H1 (cell line): Measurements from ENCODE around the gene CSNK2B. TPM values are rescaled to one million over a fixed set of nuclear protein-coding genes. Genes with fewer than 3 reads are reported as not detected.

Experiments
- BACH1 ChIP-seq: IDR thresholded peaks from 2 replicates; pipeline ENCODE4 v1.6.1; 2012; ENCODE audit warnings: low read length, improper control_type of control experiment
- EP300 ChIP-seq, 2 experiments: IDR thresholded peaks; 1 replicate in 1 of 2; 2 replicates in 1 of 2; pipeline ENCODE4 v1.6.1; 2011 to 2012; ENCODE audit warnings: low read depth in 2 of 2, low read length in 2 of 2, mild to moderate bottlenecking in 2 of 2, borderline replicate concordance in 1 of 2, inconsistent platforms in 1 of 2, moderate library complexity in 1 of 2
- GABPA ChIP-seq: IDR thresholded peaks from 2 replicates; pipeline ENCODE4 v1.6.1; 2011; ENCODE audit warnings: mild to moderate bottlenecking, low read length, moderate library complexity, borderline replicate concordance; ENCODE audit not compliant: insufficient read depth
- HDAC2 ChIP-seq, 2 experiments: fragments of 300-600 bp in 1 of 2; sonication (generic) in 1 of 2; IDR thresholded peaks; 2 replicates each; pipeline ENCODE4 v1.6.1; 2011 to 2012; ENCODE audit warnings: low read depth in 2 of 2, low read length in 2 of 2, mild to moderate bottlenecking in 2 of 2, moderate library complexity in 2 of 2, borderline replicate concordance in 1 of 2, inconsistent platforms in 1 of 2
- YY1 ChIP-seq: IDR thresholded peaks from 2 replicates; pipeline ENCODE4 v1.6.1; 2011; ENCODE audit warnings: low read depth, mild to moderate bottlenecking, low read length
- polyA plus RNA-seq, 7 experiments: library from polyadenylated mRNA; depleted of rRNA in 3 of 7; stranded (reverse) in 5 of 7; unstranded in 2 of 7; fragments of >200 nt in 5 of 7; fragments of 200-250 nt in 2 of 7; gene quantifications; 1 replicate in 5 of 7; 2 replicates in 1 of 7; 4 replicates in 1 of 7; pipeline versions ENCODE4 v1.2.1 to v1.2.3, GENCODE V29; 2011 to 2013; ENCODE audit warnings: missing spikeins in 2 of 7, mixed read lengths in 2 of 7
- total RNA-seq: library from RNA; stranded (reverse); fragmentation: NEBNext Ultra II Directional; extraction: Animal tissue kit (Norgen Biotek cat#: 25700); gene quantifications from 2 replicates; pipeline ENCODE4 v1.2.1, GENCODE V29; 2021

CSNK2B gene
- total and polyA plus RNA-seq, 2 of the 8 experiments (the other 6 are each of a cell fraction or from before 2014, with no cell fraction given), result 169 to 208 TPM

DNA sequence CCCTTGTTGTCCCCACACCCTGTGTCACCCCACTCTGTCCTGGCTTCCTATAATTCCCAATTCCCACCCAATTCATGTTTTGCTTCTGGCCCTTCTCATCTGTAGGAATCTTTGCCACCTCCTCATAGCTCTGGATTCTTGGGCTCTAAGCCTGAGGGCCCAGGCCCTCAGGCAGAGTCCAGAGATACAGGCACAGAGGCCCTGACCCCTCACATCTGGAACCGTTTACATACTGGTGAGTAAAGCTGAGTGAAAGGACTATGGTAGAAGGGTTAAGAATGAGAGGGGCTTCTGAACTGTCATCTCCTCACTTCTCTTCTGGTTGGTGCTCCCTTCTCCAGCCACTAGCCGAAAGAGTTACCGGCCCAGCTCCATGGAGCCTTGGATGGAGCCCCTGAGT lies 31.7 kb upstream of the CSNK2B start (continued):
- TF ChIP-seq HDAC2 (IDR thresholded peaks at IDR 0.05; ENCODE audit: borderline replicate concordance in 1 of 2, low read depth in 2 of 2, low read length in 2 of 2), result no peak
- no peak for TF ChIP-seq YY1
- no peak for TF ChIP-seq BACH1
- TF ChIP-seq GABPA, result no peak
- no peak for TF ChIP-seq EP300 (IDR thresholded peaks at IDR 0.05; ENCODE audit: borderline replicate concordance in 1 of 2, low read depth in 2 of 2, low read length in 2 of 2)
